Smooth muscle cell (in vitro differentiated cells): ENCODE measurements around the gene OSBPL7. TPM values are rescaled to one million over a fixed set of nuclear protein-coding genes. Genes with fewer than 3 reads are reported as not detected.

Source experiments
- DNase-seq: peaks from one replicate; lab custom pipeline; 2025; ENCODE audit not compliant: unreplicated experiment; lab: John Stamatoyannopoulos, UW
- H2AFZ ChIP-seq: fragments of 200-600 bp; sonication (generic); 2 replicates; pipeline ENCODE4 v1.6.0; 2016; ENCODE audit warnings: antibody characterized with exemption, low read depth, mild to moderate bottlenecking
- H3F3A ChIP-seq: fragments of 200-600 bp; sonication (generic); 2 replicates; pipeline ENCODE4 v1.6.0; 2017; ENCODE audit warnings: antibody characterized with exemption, low read depth
- H3K27ac ChIP-seq: fragments of 200-600 bp; sonication (generic); 2 replicates; pipeline ENCODE4 v1.5.1; 2016; ENCODE audit warnings: low read depth, mild to moderate bottlenecking
- H3K27me3 ChIP-seq: fragments of 200-600 bp; sonication (generic); 2 replicates; pipeline ENCODE4 v1.6.1; 2016; ENCODE audit warnings: low read depth, mild to moderate bottlenecking
- H3K36me3 ChIP-seq: fragments of 200-600 bp; sonication (generic); 2 replicates; pipeline ENCODE4 v1.5.1; 2016; ENCODE audit warnings: low read depth
- H3K4me1 ChIP-seq: fragments of 200-600 bp; sonication (generic); 2 replicates; pipeline ENCODE4 v1.5.1; 2016; ENCODE audit warnings: low read depth
- H3K4me2 ChIP-seq: fragments of 200-600 bp; sonication (generic); 2 replicates; pipeline ENCODE4 v1.6.0; 2016; ENCODE audit warnings: mild to moderate bottlenecking
- H3K4me3 ChIP-seq: fragments of 200-600 bp; sonication (generic); 2 replicates; pipeline ENCODE4 v1.5.1; 2016; ENCODE audit warnings: mild to moderate bottlenecking
- H3K79me2 ChIP-seq: fragments of 200-600 bp; sonication (generic); 2 replicates; pipeline ENCODE4 v1.6.0; 2016; ENCODE audit warnings: low read depth, mild to moderate bottlenecking
- H3K9ac ChIP-seq: fragments of 200-600 bp; sonication (generic); 2 replicates; pipeline ENCODE4 v1.6.0; 2016; ENCODE audit warnings: low read depth
- H3K9me3 ChIP-seq: fragments of 200-600 bp; sonication (generic); replicated peaks from 2 replicates; pipeline ENCODE4 v1.5.1; 2016; ENCODE audit warnings: low read depth
- H4K20me1 ChIP-seq: fragments of 200-600 bp; sonication (generic); 2 replicates; pipeline ENCODE4 v1.6.0; 2016; ENCODE audit warnings: low read depth
- WGBS: methylation state at CpG from one replicate; pipeline ENCODE4 v1.1.7; 2016; ENCODE audit warnings: low lambda C conversion rate; 5-methylcytosine and 5-hydroxymethylcytosine counted together
- polyA plus RNA-seq: library from polyadenylated mRNA; unstranded; fragments of >200 nt; fragmentation: Nextera tagmentation; extraction: Ambion mirVana; gene quantifications from 2 replicates; pipeline ENCODE4 v1.2.1, GENCODE V29; 2016
- total RNA-seq: library from RNA; depleted of rRNA; stranded (reverse); fragments of >200 nt; gene quantifications from 2 replicates; pipeline ENCODE4 v1.2.3, GENCODE V29; 2014
- TF ChIP-seq, protein P1 (sequence below): fragments of 200-600 bp; sonication (generic); IDR thresholded peaks from 2 replicates; pipeline ENCODE4 v1.5.1; 2017; ENCODE audit warnings: borderline replicate concordance, mild to moderate bottlenecking, antibody characterized with exemption; ENCODE audit not compliant: insufficient read depth, poor library complexity, severe bottlenecking

OSBPL7 gene
- total and polyA plus RNA-seq, 2 experiments from 2014 or later: 3.7 to 6.3 TPM

DNA sequence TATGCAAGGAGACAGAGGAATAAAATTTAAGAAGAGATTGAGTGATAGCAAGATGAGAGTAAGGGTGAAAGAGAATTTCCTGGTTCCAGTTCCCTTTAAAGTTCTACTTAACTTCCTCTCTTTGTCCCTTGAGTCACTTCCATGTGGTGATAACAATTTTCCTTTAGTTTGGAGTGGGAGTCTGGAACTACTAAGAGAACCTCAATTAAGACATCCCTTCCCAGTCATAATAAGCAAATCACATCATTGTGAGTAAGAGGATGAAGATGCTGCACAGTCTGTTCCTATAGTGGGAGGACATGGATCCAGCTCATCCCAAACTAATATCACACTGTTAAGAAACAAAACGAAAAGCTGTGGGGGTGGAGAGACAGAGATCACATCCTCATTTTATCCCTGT is 64.2 kb downstream of the OSBPL7 start:
- 67% methylated on average over 1 of the region's 1 CpG for WGBS
- TF ChIP-seq, protein P1, sequence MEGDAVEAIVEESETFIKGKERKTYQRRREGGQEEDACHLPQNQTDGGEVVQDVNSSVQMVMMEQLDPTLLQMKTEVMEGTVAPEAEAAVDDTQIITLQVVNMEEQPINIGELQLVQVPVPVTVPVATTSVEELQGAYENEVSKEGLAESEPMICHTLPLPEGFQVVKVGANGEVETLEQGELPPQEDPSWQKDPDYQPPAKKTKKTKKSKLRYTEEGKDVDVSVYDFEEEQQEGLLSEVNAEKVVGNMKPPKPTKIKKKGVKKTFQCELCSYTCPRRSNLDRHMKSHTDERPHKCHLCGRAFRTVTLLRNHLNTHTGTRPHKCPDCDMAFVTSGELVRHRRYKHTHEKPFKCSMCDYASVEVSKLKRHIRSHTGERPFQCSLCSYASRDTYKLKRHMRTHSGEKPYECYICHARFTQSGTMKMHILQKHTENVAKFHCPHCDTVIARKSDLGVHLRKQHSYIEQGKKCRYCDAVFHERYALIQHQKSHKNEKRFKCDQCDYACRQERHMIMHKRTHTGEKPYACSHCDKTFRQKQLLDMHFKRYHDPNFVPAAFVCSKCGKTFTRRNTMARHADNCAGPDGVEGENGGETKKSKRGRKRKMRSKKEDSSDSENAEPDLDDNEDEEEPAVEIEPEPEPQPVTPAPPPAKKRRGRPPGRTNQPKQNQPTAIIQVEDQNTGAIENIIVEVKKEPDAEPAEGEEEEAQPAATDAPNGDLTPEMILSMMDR: no peak
- Histone ChIP-seq H4K20me1 (no peaks in the 10 kb centered on the region), H3K36me3 (no peaks in the 10 kb centered on the region), H3K9ac (no peak overlapping the region), H3K27ac (no peak overlapping the region), H3K79me2 (no peaks in the 10 kb centered on the region), H3K4me2 (no peak overlapping the region), H3K4me1 (no peaks in the 10 kb centered on the region), H3F3A (no peaks in the 10 kb centered on the region), H3K27me3 (peaks cover 6% of the 10 kb centered on the region), H3K4me3 (no peak overlapping the region), H2AFZ (no peak overlapping the region), H3K9me3 (peaks cover 6% of the 10 kb centered on the region)
- no peak for DNase-seq

Other genes with a start within 250 kb of the OSBPL7 start
- 242 and 245 TPM in 2 replicates for gene KPNB1, start 171.9 kb downstream of the OSBPL7 start, total RNA-seq
- gene KPNB1, start 171.9 kb downstream of the OSBPL7 start, polyA plus RNA-seq: 78.8 and 83.0 TPM in 2 replicates
- 5.8 and 17.5 TPM in 2 replicates for gene TBKBP1, start 127.6 kb downstream of the OSBPL7 start, total RNA-seq
- gene TBKBP1, start 127.6 kb downstream of the OSBPL7 start, polyA plus RNA-seq: 7.7 and 8.3 TPM in 2 replicates
- gene TBX21, start 88.6 kb downstream of the OSBPL7 start, total RNA-seq: not detected in 2 replicates
- not detected in 2 replicates for gene TBX21, start 88.6 kb downstream of the OSBPL7 start, polyA plus RNA-seq
- gene MRPL10, start 9.7 kb upstream of the OSBPL7 start, total RNA-seq: 24.0 and 30.4 TPM in 2 replicates
- 36.6 and 40.4 TPM in 2 replicates for gene MRPL10, start 9.7 kb upstream of the OSBPL7 start, polyA plus RNA-seq
- gene LRRC46, start 9.9 kb upstream of the OSBPL7 start, total RNA-seq: not detected in 2 replicates
- gene LRRC46, start 9.9 kb upstream of the OSBPL7 start, polyA plus RNA-seq: 0.26 and 1.2 TPM in 2 replicates
- 16.0 and 18.6 TPM in 2 replicates for gene SCRN2, start 19.5 kb upstream of the OSBPL7 start, total RNA-seq
- gene SCRN2, start 19.5 kb upstream of the OSBPL7 start, polyA plus RNA-seq: 45.0 and 49.4 TPM in 2 replicates
- 9.3 and 9.8 TPM in 2 replicates for gene SP6, start 29.4 kb upstream of the OSBPL7 start, total RNA-seq
- gene SP6, start 29.4 kb upstream of the OSBPL7 start, polyA plus RNA-seq: 10.7 and 13.1 TPM in 2 replicates
- gene SP2, start 74.4 kb upstream of the OSBPL7 start, total RNA-seq: 2.4 and 4.7 TPM in 2 replicates
- 9.0 and 9.4 TPM in 2 replicates for gene SP2, start 74.4 kb upstream of the OSBPL7 start, polyA plus RNA-seq
- gene PNPO, start 119.8 kb upstream of the OSBPL7 start, total RNA-seq: 7.6 and 9.3 TPM in 2 replicates
- gene PNPO, start 119.8 kb upstream of the OSBPL7 start, polyA plus RNA-seq: 5.2 and 8.0 TPM in 2 replicates
- not detected in 2 replicates for gene PRR15L, start 136.1 kb upstream of the OSBPL7 start, total RNA-seq
- 0.15 TPM in 1 of 2 replicates, not detected in the other for gene PRR15L, start 136.1 kb upstream of the OSBPL7 start, polyA plus RNA-seq
- gene CDK5RAP3, start 149.3 kb upstream of the OSBPL7 start, total RNA-seq: 79.6 and 85.6 TPM in 2 replicates
- gene CDK5RAP3, start 149.3 kb upstream of the OSBPL7 start, polyA plus RNA-seq: 119 and 121 TPM in 2 replicates
- 70.6 and 91.8 TPM in 2 replicates for gene COPZ2, start 216.0 kb upstream of the OSBPL7 start, total RNA-seq
- 193 and 257 TPM in 2 replicates for gene COPZ2, start 216.0 kb upstream of the OSBPL7 start, polyA plus RNA-seq
- gene NFE2L1, start 226.6 kb upstream of the OSBPL7 start, total RNA-seq: 101 and 103 TPM in 2 replicates
- gene NFE2L1, start 226.6 kb upstream of the OSBPL7 start, polyA plus RNA-seq: 61.0 and 67.6 TPM in 2 replicates